GM12878 (cell line): ENCODE measurements around the gene ARSI.

Experiments used
- ASH2L ChIP-seq: fragments of 300-600, 200-600 bp; sonication (generic); IDR thresholded peaks from 2 replicates; pipeline ENCODE4 v1.6.1; 2017; ENCODE audit warnings: low read depth, mild to moderate bottlenecking, borderline replicate concordance
- CHD4 ChIP-seq: fragments of 200-600 bp; sonication (generic); IDR thresholded peaks from 2 replicates; pipeline ENCODE4 v1.6.1; 2016; ENCODE audit warnings: mild to moderate bottlenecking
- CTCF ChIP-seq, 3 experiments: IDR thresholded peaks in 2 of 3; conservative IDR thresholded peaks in 1 of 3; 2 replicates each; pipeline ENCODE4 v1.5.1; 2011; ENCODE audit warnings: low read depth in 3 of 3, low read length in 3 of 3, mild to moderate bottlenecking in 3 of 3, control low read depth in 2 of 3, moderate library complexity in 2 of 3, inconsistent platforms in 1 of 3, mixed read lengths in 1 of 3; ENCODE audit not compliant: control insufficient read depth in 2 of 3, insufficient read depth in 1 of 3; ENCODE audit errors: extremely low read depth in 1 of 3
- FOXK2 ChIP-seq: fragments of 450-650 bp; IDR thresholded peaks from 2 replicates; pipeline ENCODE4 v1.6.1; 2017; ENCODE audit warnings: mild to moderate bottlenecking, moderate library complexity
- PBX3 ChIP-seq: IDR thresholded peaks from 2 replicates; pipeline ENCODE4 v1.6.1; 2011; ENCODE audit warnings: mild to moderate bottlenecking, low read depth, low read length, moderate library complexity; ENCODE audit not compliant: insufficient replicate concordance
- RAD51 ChIP-seq: fragments of 450-650 bp; IDR thresholded peaks from 2 replicates; pipeline ENCODE4 v1.6.1; 2016; ENCODE audit warnings: moderate library complexity, mild to moderate bottlenecking, inconsistent platforms
- ZBTB11 ChIP-seq: fragments of 450-650 bp; formaldehyde crosslinking; IDR thresholded peaks from 2 replicates; pipeline ENCODE4 v1.5.0; 2022; ENCODE audit warnings: mild to moderate bottlenecking, missing genetic modification characterization

GRCh38 chr5:150277043-150277442, 25.7 kb downstream of the ARSI start:
- no peak for TF ChIP-seq PBX3
- no peak for TF ChIP-seq CTCF (IDR thresholded peaks at IDR 0.05 in 2 of 3, conservative IDR thresholded peaks at IDR 0.05 in 1 of 3; ENCODE audit: control insufficient read depth in 2 of 3, extremely low read depth in 1 of 3, insufficient read depth in 1 of 3, low read depth in 3 of 3, low read length in 3 of 3)
- no peak for TF ChIP-seq ASH2L
- no peak for TF ChIP-seq ZBTB11 (CRISPR knock-in tag)
- no peak for TF ChIP-seq RAD51
- no peak for TF ChIP-seq CHD4
- no peak for TF ChIP-seq FOXK2
